Measurements from ENCODE around the gene ACOX3.

Gene ACOX3

GRCh38 chr4:8317474-8317873 is 123.0 kb downstream of the ACOX3 start:
- DNase-seq (ENCODE audit: insufficient read length) (no peak), FAIRE-seq (no peak)
- TF ChIP-seq TAF1 (IDR thresholded peaks at IDR 0.05; ENCODE audit: borderline replicate concordance, low read depth, low read length) (no peak), POLR2AphosphoS5 (IDR thresholded peaks at IDR 0.05; ENCODE audit: low read depth, low read length) (no peak), POLR2A (IDR thresholded peaks at IDR 0.05; ENCODE audit: low read depth, low read length) (no peak)

GRCh38 chr4:8316911-8317351 is 123.6 kb downstream of the ACOX3 start:
- FAIRE-seq (no peak), DNase-seq (ENCODE audit: insufficient read length) (no peak)
- no peak for TF ChIP-seq TAF1 (IDR thresholded peaks at IDR 0.05; ENCODE audit: borderline replicate concordance, low read depth, low read length)
- TF ChIP-seq POLR2A (IDR thresholded peaks at IDR 0.05; ENCODE audit: low read depth, low read length), result no peak
- no peak for TF ChIP-seq POLR2AphosphoS5 (IDR thresholded peaks at IDR 0.05; ENCODE audit: low read depth, low read length)
